Activated gamma-delta T cell treated with anti-CD3 and anti-CD28 coated beads, Interleukin-2, amount 50 U/mL, for 16 hours (primary cell): Measurements from ENCODE around the gene ADIPOR2.

Source experiments
- DNase-seq: peaks from one replicate; pipeline ENCODE4 v3.0.0-alpha.2; 2020; ENCODE audit warnings: low read depth

ADIPOR2 gene

GRCh38 chr12:1830981-1831963 is 140.4 kb downstream of the ADIPOR2 start:
- no peak for DNase-seq

- no peak for DNase-seq
Measured at GRCh38 chr12:1832801-1833595, 142.1 kb downstream of the ADIPOR2 start.

GRCh38 chr12:1833596-1834028 is 142.7 kb downstream of the ADIPOR2 start:
- DNase-seq: no peak

GRCh38 chr12:1834186-1834925 is 143.5 kb downstream of the ADIPOR2 start:
- DNase-seq: no peak

- DNase-seq: no peak
Measured at GRCh38 chr12:1835211-1836131, 144.6 kb downstream of the ADIPOR2 start.

- no peak for DNase-seq
Measured at GRCh38 chr12:1836241-1836803, 145.5 kb downstream of the ADIPOR2 start.

GRCh38 chr12:1836854-1837421 is 146.1 kb downstream of the ADIPOR2 start:
- DNase-seq: no peak

GRCh38 chr12:1837541-1838204 is 146.8 kb downstream of the ADIPOR2 start:
- DNase-seq: no peak
